ENCODE measurements around the gene ZNF148.
A peak's percentile ranks its signal among the peaks of the same experiment; 100 is the strongest.

Gene ZNF148

DNA sequence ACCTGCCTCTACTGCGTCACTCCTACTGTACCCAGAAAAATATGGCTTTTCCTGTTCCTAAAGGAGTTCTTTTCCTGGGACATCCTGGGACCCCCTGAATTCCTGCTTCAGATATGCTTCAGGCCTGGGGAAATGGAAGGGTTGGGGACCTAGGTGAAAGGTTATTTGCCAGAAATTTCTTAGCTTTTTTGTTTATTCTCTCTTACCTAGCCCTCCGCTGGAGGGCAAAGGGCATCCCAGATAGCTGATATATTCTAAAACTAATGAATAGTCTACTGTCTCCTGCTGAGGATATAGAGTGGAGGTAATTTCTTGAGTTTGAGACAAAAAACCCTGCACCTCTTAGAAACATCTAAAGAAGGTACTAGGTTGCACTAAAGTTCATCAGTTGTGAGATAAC lies 3.6 kb upstream of the ZNF148 start:
- H3K4me1 ChIP-seq (ENCODE audit: control insufficient read depth, insufficient read depth, low read length, unreplicated experiment): peaks cover 19% of the 10 kb centered on the region
- H3K79me2 ChIP-seq (ENCODE audit: control insufficient read depth, insufficient read depth, low read length, unreplicated experiment): peaks cover 17% of the 10 kb centered on the region
- H3K27ac ChIP-seq (ENCODE audit: low read depth, low read length): no peak overlapping the region
- no peak overlapping the region for H3K4me3 ChIP-seq (ENCODE audit: low read depth, low read length)
- H3K27me3 ChIP-seq (ENCODE audit: insufficient read depth, low read length): no peaks in the 10 kb centered on the region
- no peak overlapping the region for H2AFZ ChIP-seq (ENCODE audit: low read length, unreplicated experiment)
- no peaks in the 10 kb centered on the region for H3K36me3 ChIP-seq (ENCODE audit: insufficient read depth, low read length)

DNA sequence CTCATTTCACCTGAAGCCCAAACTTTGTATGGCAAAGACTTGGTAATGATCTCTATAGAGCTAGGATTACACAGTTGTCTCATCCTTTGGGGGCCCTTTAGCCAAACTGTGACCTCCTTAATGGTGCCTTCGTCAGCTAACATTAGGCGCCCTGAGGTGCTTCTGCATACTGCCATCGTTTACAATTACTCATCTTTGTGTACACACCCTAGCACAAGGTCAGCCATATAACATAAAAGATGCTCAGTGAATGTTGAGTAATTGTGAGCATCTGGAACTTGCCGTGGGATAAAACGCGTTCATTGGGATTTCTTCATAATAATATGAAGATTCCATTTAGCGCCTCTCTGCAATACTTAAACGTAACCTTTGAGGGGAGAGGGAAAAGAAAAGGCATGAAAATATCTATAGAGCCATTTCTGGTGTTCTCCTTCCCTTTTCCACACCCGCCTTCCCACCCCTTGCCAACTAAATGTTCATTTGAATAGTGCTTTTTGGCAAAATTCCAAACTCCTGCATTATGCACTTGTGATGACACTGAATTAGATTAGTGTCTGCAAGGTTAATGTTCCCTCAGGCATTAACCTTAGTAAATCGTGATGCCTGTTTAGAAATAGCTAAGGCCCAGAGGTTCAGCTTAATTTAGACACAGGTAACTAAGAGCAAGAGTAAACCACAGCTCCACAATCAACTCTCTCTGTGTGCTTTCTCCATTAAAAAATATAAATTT lies 990 bp upstream of the ZNF148 start:
- Histone ChIP-seq H3K79me2 (ENCODE audit: control insufficient read depth, insufficient read depth, low read length, unreplicated experiment) (peaks cover 41% of the 10 kb centered on the region), H3K27ac (ENCODE audit: low read depth, low read length) (peak overlapping the region; percentile 59; the same call in 1 of the 2 replicates), H3K4me3 (ENCODE audit: low read depth, low read length) (peak overlapping the region; percentile 87), H3K36me3 (ENCODE audit: insufficient read depth, low read length) (no peaks in the 10 kb centered on the region; the same call in 1 of the 2 replicates), H3K4me1 (ENCODE audit: control insufficient read depth, insufficient read depth, low read length, unreplicated experiment) (peaks cover 16% of the 10 kb centered on the region), H2AFZ (ENCODE audit: low read length, unreplicated experiment) (peak overlapping the region; percentile 86), H3K27me3 (ENCODE audit: insufficient read depth, low read length) (no peaks in the 10 kb centered on the region)

DNA sequence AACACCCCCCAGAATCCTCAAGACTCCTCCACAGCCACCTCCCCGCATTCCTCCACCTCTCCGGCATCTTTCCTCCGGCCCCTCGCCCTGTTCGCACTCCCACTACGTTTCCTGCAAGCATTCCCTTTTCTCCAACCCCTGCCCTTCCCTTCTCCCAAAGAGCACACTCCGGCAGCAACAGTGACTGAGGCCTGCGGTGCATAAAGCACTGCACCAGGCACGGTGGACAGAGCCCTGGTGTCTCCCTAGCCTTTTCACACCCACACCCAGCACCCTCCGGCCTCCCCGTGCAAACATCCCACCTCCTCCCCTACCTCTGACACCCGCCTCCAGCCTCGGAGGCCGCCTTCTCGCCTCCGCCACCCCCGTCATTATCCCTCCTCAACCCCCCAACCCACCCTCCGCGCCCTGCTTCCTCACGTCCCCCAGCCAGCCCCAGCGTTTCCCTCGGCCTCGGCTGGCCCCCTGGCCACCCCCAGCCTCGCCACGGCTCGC lies 577 bp downstream of the ZNF148 start:
- Histone ChIP-seq H3K4me3 (ENCODE audit: low read depth, low read length) (peak overlapping the region; percentile 87), H3K36me3 (ENCODE audit: insufficient read depth, low read length) (no peaks in the 10 kb centered on the region; the same call in 1 of the 2 replicates), H3K79me2 (ENCODE audit: control insufficient read depth, insufficient read depth, low read length, unreplicated experiment) (peaks cover 56% of the 10 kb centered on the region), H3K27ac (ENCODE audit: low read depth, low read length) (peak overlapping the region; percentile 20; the same call in 1 of the 2 replicates), H3K4me1 (ENCODE audit: control insufficient read depth, insufficient read depth, low read length, unreplicated experiment) (peaks cover 16% of the 10 kb centered on the region), H2AFZ (ENCODE audit: low read length, unreplicated experiment) (peak overlapping the region; percentile 20), H3K27me3 (ENCODE audit: insufficient read depth, low read length) (no peaks in the 10 kb centered on the region)

DNA sequence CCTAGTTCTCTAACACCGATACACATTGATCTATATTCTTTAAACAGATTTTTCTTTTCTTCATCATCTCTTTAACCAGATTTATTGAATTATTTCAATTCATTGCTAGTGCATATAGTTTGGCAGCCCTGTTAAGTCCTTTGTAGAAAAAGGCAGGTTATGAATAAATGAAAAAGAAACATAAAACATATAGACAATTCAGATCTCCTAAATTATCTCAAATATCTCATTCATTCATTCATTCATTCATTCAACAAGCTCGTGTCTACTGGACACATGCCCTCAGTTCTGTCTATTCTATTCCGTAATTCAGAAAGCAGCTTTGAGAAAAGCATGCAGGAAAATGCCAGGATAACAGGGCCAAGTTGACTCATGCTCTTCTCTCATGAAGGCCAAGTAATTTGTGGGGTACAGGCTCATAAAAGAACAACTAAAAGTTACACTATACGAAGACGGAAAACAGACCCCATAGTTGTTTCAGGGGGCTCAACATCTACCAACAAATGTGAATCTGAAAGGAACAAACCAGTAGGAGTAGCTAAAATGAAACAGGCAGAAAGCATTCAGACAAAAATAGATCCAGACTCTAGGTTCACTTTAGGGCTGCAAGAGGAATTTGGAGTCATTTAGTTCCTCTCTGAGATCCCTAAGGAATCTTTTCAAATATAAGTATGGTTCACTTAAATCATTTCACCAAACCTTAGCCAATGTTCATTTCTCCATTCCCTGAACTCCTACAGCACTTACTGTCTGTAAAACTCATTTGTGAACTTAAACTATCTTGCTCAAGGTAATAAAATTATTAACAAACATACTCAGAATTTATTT lies 7.5 kb downstream of the ZNF148 start:
- Histone ChIP-seq H3K27me3 (ENCODE audit: insufficient read depth, low read length) (no peaks in the 10 kb centered on the region), H3K4me3 (ENCODE audit: low read depth, low read length) (peak overlapping the region; percentile 46; the same call in 1 of the 2 replicates), H3K4me1 (ENCODE audit: control insufficient read depth, insufficient read depth, low read length, unreplicated experiment) (peaks cover 15% of the 10 kb centered on the region), H3K36me3 (ENCODE audit: insufficient read depth, low read length) (no peaks in the 10 kb centered on the region; the same call in 1 of the 2 replicates), H3K27ac (ENCODE audit: low read depth, low read length) (peak overlapping the region; percentile 13; the same call in 1 of the 2 replicates), H2AFZ (ENCODE audit: low read length, unreplicated experiment) (no peak overlapping the region), H3K79me2 (ENCODE audit: control insufficient read depth, insufficient read depth, low read length, unreplicated experiment) (peaks cover 95% of the 10 kb centered on the region)

DNA sequence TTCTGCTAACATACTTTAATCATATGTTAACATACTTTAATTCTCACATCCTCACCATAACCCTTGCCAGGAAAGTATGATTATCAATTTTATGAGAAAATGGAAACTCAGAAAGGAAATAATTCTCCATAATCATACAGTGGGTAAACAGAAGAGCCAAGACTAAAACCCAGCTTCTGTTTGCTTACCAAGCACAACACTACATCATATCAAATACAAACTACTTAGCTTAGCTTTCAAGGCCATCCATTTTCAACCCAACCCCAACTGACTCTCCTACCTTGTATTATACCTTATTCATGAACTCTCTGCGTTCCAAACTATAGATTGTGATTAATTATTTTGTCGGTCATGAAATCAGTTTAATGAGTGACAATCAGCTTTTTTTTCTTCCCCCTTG lies 9.0 kb downstream of the ZNF148 start:
- Histone ChIP-seq H3K27me3 (ENCODE audit: insufficient read depth, low read length) (no peaks in the 10 kb centered on the region), H3K79me2 (ENCODE audit: control insufficient read depth, insufficient read depth, low read length, unreplicated experiment) (peaks cover 98% of the 10 kb centered on the region), H2AFZ (ENCODE audit: low read length, unreplicated experiment) (no peak overlapping the region), H3K27ac (ENCODE audit: low read depth, low read length) (no peak overlapping the region), H3K4me3 (ENCODE audit: low read depth, low read length) (no peak overlapping the region), H3K36me3 (ENCODE audit: insufficient read depth, low read length) (no peaks in the 10 kb centered on the region; the same call in 1 of the 2 replicates), H3K4me1 (ENCODE audit: control insufficient read depth, insufficient read depth, low read length, unreplicated experiment) (peaks cover 15% of the 10 kb centered on the region)

DNA sequence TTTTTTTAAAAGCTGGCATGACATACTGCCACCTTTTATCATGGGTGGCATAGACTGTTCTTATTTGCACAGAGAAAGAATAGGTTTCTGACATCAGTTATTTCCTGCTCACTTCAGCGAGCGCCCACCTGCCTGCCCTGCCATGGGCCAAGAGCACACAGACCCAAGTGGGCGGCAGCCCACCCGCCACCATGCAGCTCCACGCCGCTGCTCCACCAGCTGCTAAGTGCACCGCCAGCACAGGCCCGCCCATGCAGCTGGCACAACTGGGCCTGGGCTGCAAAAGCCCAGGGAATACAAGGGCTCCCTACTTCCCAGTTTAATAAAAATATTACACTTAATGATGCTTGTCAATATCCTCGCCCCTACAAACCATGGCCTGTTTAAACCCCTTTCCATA lies 15.4 kb downstream of the ZNF148 start:
- H3K27me3 ChIP-seq (ENCODE audit: insufficient read depth, low read length): no peaks in the 10 kb centered on the region
- H3K36me3 ChIP-seq (ENCODE audit: insufficient read depth, low read length): no peaks in the 10 kb centered on the region
- H3K27ac ChIP-seq (ENCODE audit: low read depth, low read length): no peak overlapping the region
- peaks cover 5% of the 10 kb centered on the region for H3K4me1 ChIP-seq (ENCODE audit: control insufficient read depth, insufficient read depth, low read length, unreplicated experiment)
- no peak overlapping the region for H3K4me3 ChIP-seq (ENCODE audit: low read depth, low read length)
- H3K79me2 ChIP-seq (ENCODE audit: control insufficient read depth, insufficient read depth, low read length, unreplicated experiment): peaks cover 93% of the 10 kb centered on the region
- H2AFZ ChIP-seq (ENCODE audit: low read length, unreplicated experiment): no peak overlapping the region

DNA sequence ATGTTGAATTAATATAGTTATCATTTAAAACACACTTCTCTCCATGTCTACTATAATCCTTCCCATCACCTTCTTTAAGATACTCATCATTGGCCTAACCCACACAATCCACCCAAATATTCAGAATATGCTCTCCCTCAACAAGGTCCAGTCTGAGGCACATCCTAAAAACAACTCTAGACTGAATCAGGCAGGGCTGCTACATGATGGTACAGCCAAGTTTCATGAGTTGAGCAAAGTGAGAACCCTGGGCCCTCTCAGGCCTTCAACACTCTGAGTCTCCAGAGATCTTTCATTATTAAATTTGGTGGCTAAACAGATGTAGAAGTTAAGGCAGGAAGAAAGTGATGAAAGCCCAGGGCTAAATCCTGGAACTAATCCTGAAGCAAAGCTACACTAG lies 16.2 kb downstream of the ZNF148 start:
- Histone ChIP-seq H3K27ac (ENCODE audit: low read depth, low read length) (no peak overlapping the region), H3K27me3 (ENCODE audit: insufficient read depth, low read length) (no peaks in the 10 kb centered on the region), H3K36me3 (ENCODE audit: insufficient read depth, low read length) (no peaks in the 10 kb centered on the region), H3K4me1 (ENCODE audit: control insufficient read depth, insufficient read depth, low read length, unreplicated experiment) (peaks cover 5% of the 10 kb centered on the region), H2AFZ (ENCODE audit: low read length, unreplicated experiment) (no peak overlapping the region), H3K4me3 (ENCODE audit: low read depth, low read length) (no peak overlapping the region), H3K79me2 (ENCODE audit: control insufficient read depth, insufficient read depth, low read length, unreplicated experiment) (peaks cover 90% of the 10 kb centered on the region)

DNA sequence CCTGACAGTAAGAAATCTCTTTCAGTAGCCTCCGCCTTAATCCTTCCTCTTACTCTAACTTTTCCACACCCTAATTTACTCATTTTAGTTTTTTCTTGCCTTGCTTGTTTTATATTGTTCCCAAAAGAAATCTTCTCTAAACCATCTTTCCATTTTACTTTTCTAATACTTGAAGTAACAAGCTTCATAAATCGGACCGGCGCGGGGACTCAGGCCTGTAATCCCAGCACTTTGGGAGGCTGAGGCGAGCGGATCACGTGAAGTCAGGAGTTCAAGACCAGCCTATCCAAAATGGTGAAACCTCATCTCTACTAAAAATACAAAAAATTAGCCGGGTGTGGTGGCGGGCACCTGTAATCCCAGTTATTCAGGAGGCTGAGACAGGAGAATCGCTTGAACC lies 17.3 kb downstream of the ZNF148 start:
- peaks cover 11% of the 10 kb centered on the region for H3K4me1 ChIP-seq (ENCODE audit: control insufficient read depth, insufficient read depth, low read length, unreplicated experiment)
- H2AFZ ChIP-seq (ENCODE audit: low read length, unreplicated experiment): no peak overlapping the region

DNA sequence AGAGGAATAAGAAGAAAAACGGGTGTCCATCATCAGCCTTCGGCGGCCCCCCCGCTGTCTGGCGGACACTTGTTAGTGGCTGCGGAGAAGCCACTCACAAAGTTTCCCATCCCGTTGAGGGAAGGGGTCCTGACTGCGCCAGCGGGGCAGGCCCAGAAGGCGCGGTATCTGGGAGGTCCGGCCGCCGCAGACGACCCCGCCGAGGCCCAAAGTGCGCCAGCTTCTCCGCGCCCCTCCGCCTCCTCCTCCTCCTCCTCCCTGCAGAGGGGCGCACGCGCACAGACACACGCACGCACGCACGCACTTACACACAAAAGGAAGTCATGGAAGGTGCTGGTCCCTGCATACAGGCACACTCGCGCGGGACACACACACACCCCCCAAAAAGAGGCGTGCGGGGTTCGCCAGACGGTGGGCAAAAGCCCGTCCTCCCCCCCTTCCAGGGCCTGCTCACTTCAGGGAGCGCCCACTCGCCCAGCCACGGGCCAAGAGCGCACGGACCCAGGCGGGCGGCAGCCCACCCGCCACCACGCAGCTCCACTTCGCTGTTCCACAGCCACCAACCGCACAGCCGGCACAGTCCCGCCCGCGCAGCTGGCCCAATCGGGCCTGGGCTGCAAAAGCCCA lies 18.0 kb downstream of the ZNF148 start:
- Histone ChIP-seq H3K27me3 (ENCODE audit: insufficient read depth, low read length) (no peaks in the 10 kb centered on the region), H3K27ac (ENCODE audit: low read depth, low read length) (no peak overlapping the region), H2AFZ (ENCODE audit: low read length, unreplicated experiment) (peak overlapping the region; percentile 74), H3K4me3 (ENCODE audit: low read depth, low read length) (peak overlapping the region; percentile 86), H3K4me1 (ENCODE audit: control insufficient read depth, insufficient read depth, low read length, unreplicated experiment) (peaks cover 18% of the 10 kb centered on the region), H3K79me2 (ENCODE audit: control insufficient read depth, insufficient read depth, low read length, unreplicated experiment) (peaks cover 91% of the 10 kb centered on the region), H3K36me3 (ENCODE audit: insufficient read depth, low read length) (no peaks in the 10 kb centered on the region; the same call in 1 of the 2 replicates)

More for the DNA sequence above, 17.3 kb downstream of the ZNF148 start:
- no peak overlapping the region for H3K27ac ChIP-seq (ENCODE audit: low read depth, low read length)
- peaks cover 91% of the 10 kb centered on the region for H3K79me2 ChIP-seq (ENCODE audit: control insufficient read depth, insufficient read depth, low read length, unreplicated experiment)
- H3K27me3 ChIP-seq (ENCODE audit: insufficient read depth, low read length): no peaks in the 10 kb centered on the region
- H3K36me3 ChIP-seq (ENCODE audit: insufficient read depth, low read length): no peaks in the 10 kb centered on the region; the same call in 1 of the 2 replicates
- H3K4me3 ChIP-seq (ENCODE audit: low read depth, low read length): peak overlapping the region; percentile 86

Data from ACC112 (cell line).